ENCODE data around the gene ITGB8. TPM values are rescaled to one million over a fixed set of nuclear protein-coding genes. Genes with fewer than 3 reads are reported as not detected.

The ITGB8 gene
- polyA plus RNA-seq, 1 donor from 2014 or later, result 12.2 TPM

DNA sequence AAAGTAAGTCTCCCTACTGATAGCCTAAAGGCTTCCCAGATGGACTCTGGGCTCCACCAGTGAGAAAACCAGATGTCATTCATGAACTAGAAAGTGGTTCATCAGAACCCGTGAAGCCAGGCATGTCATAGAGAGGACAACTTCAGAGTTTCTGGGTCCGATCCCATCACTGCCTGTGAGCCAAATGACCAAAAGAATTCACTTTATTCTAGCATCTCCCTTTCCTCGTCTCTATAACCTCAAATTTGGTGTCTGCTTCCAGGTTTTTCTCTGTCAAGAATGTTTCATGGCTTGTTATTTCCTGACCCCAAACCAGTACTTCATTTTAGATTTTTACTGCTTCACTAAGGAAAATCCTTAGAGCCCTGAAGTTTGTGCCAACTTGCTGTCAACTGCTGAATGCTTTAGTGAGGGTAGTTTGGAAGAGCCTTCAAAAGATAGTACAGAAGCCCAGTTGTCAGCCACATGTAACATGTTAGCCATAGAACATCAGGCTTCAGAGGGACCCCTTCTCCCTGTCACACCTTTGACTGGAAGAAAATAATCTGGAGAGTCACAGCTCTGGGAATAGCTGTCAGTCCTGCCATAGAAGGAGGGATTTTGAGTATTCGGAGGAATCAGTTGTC lies 34.0 kb downstream of the ITGB8 start:
- Histone ChIP-seq H3K79me2 (replicated peaks; ENCODE audit: insufficient read depth, low read length) (no peaks in the 10 kb centered on the region), H3K4me2 (ENCODE audit: low read length) (no peak overlapping the region), H3K36me3 (ENCODE audit: insufficient read depth, low read length) (no peaks in the 10 kb centered on the region), H3K9me2 (ENCODE audit: insufficient read depth, low read length) (no peaks in the 10 kb centered on the region), H3K9me3 (ENCODE audit: low read length) (no peaks in the 10 kb centered on the region), H3K9ac (ENCODE audit: low read length) (no peak overlapping the region), H3K27me3 (ENCODE audit: insufficient read depth, low read depth, low read length) (no peaks in the 10 kb centered on the region), H3K27ac (ENCODE audit: low read length) (no peak overlapping the region), H2AFZ (ENCODE audit: low read depth, low read length) (no peak overlapping the region), H4K20me1 (ENCODE audit: insufficient read depth) (no peaks in the 10 kb centered on the region), H3F3A (ENCODE audit: insufficient read depth, low read length, poor library complexity, severe bottlenecking) (no peaks in the 10 kb centered on the region), H3K4me3 (ENCODE audit: low read length) (no peak overlapping the region)
- TF ChIP-seq TAF1 (IDR thresholded peaks at IDR 0.05; ENCODE audit: low read depth), result no peak
- no peak for TF ChIP-seq SMC3 (conservative IDR thresholded peaks at IDR 0.05; ENCODE audit: poor library complexity)
- TF ChIP-seq, protein P1, sequence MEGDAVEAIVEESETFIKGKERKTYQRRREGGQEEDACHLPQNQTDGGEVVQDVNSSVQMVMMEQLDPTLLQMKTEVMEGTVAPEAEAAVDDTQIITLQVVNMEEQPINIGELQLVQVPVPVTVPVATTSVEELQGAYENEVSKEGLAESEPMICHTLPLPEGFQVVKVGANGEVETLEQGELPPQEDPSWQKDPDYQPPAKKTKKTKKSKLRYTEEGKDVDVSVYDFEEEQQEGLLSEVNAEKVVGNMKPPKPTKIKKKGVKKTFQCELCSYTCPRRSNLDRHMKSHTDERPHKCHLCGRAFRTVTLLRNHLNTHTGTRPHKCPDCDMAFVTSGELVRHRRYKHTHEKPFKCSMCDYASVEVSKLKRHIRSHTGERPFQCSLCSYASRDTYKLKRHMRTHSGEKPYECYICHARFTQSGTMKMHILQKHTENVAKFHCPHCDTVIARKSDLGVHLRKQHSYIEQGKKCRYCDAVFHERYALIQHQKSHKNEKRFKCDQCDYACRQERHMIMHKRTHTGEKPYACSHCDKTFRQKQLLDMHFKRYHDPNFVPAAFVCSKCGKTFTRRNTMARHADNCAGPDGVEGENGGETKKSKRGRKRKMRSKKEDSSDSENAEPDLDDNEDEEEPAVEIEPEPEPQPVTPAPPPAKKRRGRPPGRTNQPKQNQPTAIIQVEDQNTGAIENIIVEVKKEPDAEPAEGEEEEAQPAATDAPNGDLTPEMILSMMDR (IDR thresholded peaks at IDR 0.05; ENCODE audit: poor library complexity, severe bottlenecking), result no peak
- no peak for TF ChIP-seq RAD21 (conservative IDR thresholded peaks at IDR 0.05)
- TF ChIP-seq POLR2AphosphoS5 (IDR thresholded peaks at IDR 0.05), result no peak
- no peak for TF ChIP-seq MXI1 (conservative IDR thresholded peaks at IDR 0.05; ENCODE audit: poor library complexity, severe bottlenecking)
- TF ChIP-seq EZH2 (IDR thresholded peaks at IDR 0.05; ENCODE audit: borderline replicate concordance, insufficient read depth, low read length, poor library complexity, severe bottlenecking), result no peak
- no peak for TF ChIP-seq EP300 (conservative IDR thresholded peaks at IDR 0.05; ENCODE audit: poor library complexity, severe bottlenecking)
- TF ChIP-seq, protein P2, sequence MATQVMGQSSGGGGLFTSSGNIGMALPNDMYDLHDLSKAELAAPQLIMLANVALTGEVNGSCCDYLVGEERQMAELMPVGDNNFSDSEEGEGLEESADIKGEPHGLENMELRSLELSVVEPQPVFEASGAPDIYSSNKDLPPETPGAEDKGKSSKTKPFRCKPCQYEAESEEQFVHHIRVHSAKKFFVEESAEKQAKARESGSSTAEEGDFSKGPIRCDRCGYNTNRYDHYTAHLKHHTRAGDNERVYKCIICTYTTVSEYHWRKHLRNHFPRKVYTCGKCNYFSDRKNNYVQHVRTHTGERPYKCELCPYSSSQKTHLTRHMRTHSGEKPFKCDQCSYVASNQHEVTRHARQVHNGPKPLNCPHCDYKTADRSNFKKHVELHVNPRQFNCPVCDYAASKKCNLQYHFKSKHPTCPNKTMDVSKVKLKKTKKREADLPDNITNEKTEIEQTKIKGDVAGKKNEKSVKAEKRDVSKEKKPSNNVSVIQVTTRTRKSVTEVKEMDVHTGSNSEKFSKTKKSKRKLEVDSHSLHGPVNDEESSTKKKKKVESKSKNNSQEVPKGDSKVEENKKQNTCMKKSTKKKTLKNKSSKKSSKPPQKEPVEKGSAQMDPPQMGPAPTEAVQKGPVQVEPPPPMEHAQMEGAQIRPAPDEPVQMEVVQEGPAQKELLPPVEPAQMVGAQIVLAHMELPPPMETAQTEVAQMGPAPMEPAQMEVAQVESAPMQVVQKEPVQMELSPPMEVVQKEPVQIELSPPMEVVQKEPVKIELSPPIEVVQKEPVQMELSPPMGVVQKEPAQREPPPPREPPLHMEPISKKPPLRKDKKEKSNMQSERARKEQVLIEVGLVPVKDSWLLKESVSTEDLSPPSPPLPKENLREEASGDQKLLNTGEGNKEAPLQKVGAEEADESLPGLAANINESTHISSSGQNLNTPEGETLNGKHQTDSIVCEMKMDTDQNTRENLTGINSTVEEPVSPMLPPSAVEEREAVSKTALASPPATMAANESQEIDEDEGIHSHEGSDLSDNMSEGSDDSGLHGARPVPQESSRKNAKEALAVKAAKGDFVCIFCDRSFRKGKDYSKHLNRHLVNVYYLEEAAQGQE (IDR thresholded peaks at IDR 0.05; ENCODE audit: borderline replicate concordance), result no peak

GRCh38 chr7:20365486-20365885 lies 34.8 kb downstream of the ITGB8 start:
- no peaks in the 10 kb centered on the region for H4K20me1 ChIP-seq (ENCODE audit: insufficient read depth)

More at GRCh38 chr7:20365486-20365885, 34.8 kb downstream of the ITGB8 start:
- Histone ChIP-seq H3K79me2 (replicated peaks; ENCODE audit: insufficient read depth, low read length) (no peaks in the 10 kb centered on the region), H3K27me3 (ENCODE audit: insufficient read depth, low read depth, low read length) (no peaks in the 10 kb centered on the region), H3F3A (ENCODE audit: insufficient read depth, low read length, poor library complexity, severe bottlenecking) (no peaks in the 10 kb centered on the region), H2AFZ (ENCODE audit: low read depth, low read length) (no peak overlapping the region), H3K9ac (ENCODE audit: low read length) (no peak overlapping the region), H3K4me3 (ENCODE audit: low read length) (no peak overlapping the region), H3K9me2 (ENCODE audit: insufficient read depth, low read length) (no peaks in the 10 kb centered on the region), H3K9me3 (ENCODE audit: low read length) (no peaks in the 10 kb centered on the region), H3K27ac (ENCODE audit: low read length) (no peak overlapping the region), H3K36me3 (ENCODE audit: insufficient read depth, low read length) (no peaks in the 10 kb centered on the region), H3K4me2 (ENCODE audit: low read length) (no peak overlapping the region)
- TF ChIP-seq EP300 (conservative IDR thresholded peaks at IDR 0.05; ENCODE audit: poor library complexity, severe bottlenecking) (no peak), MXI1 (conservative IDR thresholded peaks at IDR 0.05; ENCODE audit: poor library complexity, severe bottlenecking) (no peak), RAD21 (conservative IDR thresholded peaks at IDR 0.05) (no peak), SMC3 (conservative IDR thresholded peaks at IDR 0.05; ENCODE audit: poor library complexity) (no peak)
- TF ChIP-seq, protein P1 (IDR thresholded peaks at IDR 0.05; ENCODE audit: poor library complexity, severe bottlenecking), result no peak
